ENCODE measurements around the gene KCNMA1.

- TF ChIP-seq CTCF (IDR thresholded peaks at IDR 0.05) (no peak), ZFX (IDR thresholded peaks at IDR 0.05; ENCODE audit: borderline replicate concordance) (no peak)
Observed at GRCh38 chr10:77644557-77645243, 7.1 kb upstream of the KCNMA1 start.

Measured in 22Rv1 (cell line).